GM12875 (cell line): ENCODE results near the gene ALDH3B1.

Experiments
- H3K4me3 ChIP-seq: one replicate; pipeline ENCODE4 v1.5.1; 2011; ENCODE audit warnings: low read depth, low read length, control low read depth
- CTCF ChIP-seq: IDR thresholded peaks from 2 replicates; pipeline ENCODE4 v1.5.1; 2011; ENCODE audit warnings: low read depth, mild to moderate bottlenecking, control low read depth, inconsistent platforms, low read length, moderate library complexity, borderline replicate concordance; ENCODE audit not compliant: insufficient read depth

Gene ALDH3B1

GRCh38 chr11:67999201-67999629 is 10.9 kb upstream of the ALDH3B1 start:
- no peak overlapping the region for H3K4me3 ChIP-seq
- TF ChIP-seq CTCF: no peak

- no peak overlapping the region for H3K4me3 ChIP-seq
- TF ChIP-seq CTCF: no peak
These were observed 10.4 kb upstream of the ALDH3B1 start for GRCh38 chr11:67999704-68000103.

- no peak for TF ChIP-seq CTCF
- H3K4me3 ChIP-seq: peak overlapping the region; percentile 80
These were observed 7.6 kb upstream of the ALDH3B1 start for GRCh38 chr11:68002575-68002937.

GRCh38 chr11:68002938-68003845 is 6.9 kb upstream of the ALDH3B1 start:
- no peak for TF ChIP-seq CTCF
- H3K4me3 ChIP-seq: peak overlapping the region; percentile 80

GRCh38 chr11:68003846-68004550 is 6.1 kb upstream of the ALDH3B1 start, which contains the start of gene UNC93B1:
TSS of gene UNC93B1 (minus strand) at chr11:68004097. CDS start at chr11:68004043, 54 bp downstream.
- H3K4me3 ChIP-seq: peak within 1 kb of the TSS; percentile 80
- TF ChIP-seq CTCF: no peak

GRCh38 chr11:68004551-68005335 is 5.4 kb upstream of the ALDH3B1 start:
- H3K4me3 ChIP-seq: peak overlapping the region; percentile 80
- TF ChIP-seq CTCF: no peak
